B cell (primary cell): Measurements from ENCODE around the gene ABCG1. TPM values are rescaled to one million over a fixed set of nuclear protein-coding genes. Genes with fewer than 3 reads are reported as not detected.

Source experiments
- ATAC-seq: fragments of 200-7000 bp; cut with Tn5 transposase; one replicate; pipeline ENCODE4 v1.10.0; 2021; ENCODE audit warnings: low read depth, mild to moderate bottlenecking, moderate number of reproducible peaks, moderate library complexity
- CTCF ChIA-PET: fragments of 350-600 bp; sonication (Branson Sonifier 250); formaldehyde crosslinking; loops from one replicate; lab custom pipeline; 2021; ENCODE audit warnings: antibody characterized with exemption, inconsistent platforms; lab: Charles Lee
- POLR2A ChIA-PET: fragments of 350-600 bp; sonication (Branson Sonifier 250); formaldehyde crosslinking; loops from one replicate; lab custom pipeline; 2021; ENCODE audit warnings: antibody characterized with exemption; lab: Charles Lee
- DNase-seq: peaks from one replicate; pipeline ENCODE4 v3.0.0; 2013
- H2AFZ ChIP-seq: 2 replicates; pipeline ENCODE4 v1.6.1; 2012; ENCODE audit warnings: mild to moderate bottlenecking, low read depth, low read length; ENCODE audit not compliant: insufficient read depth, poor library complexity, severe bottlenecking
- H3K27ac ChIP-seq, 2 donors: 1 replicate in 1 of 2; 2 replicates in 1 of 2; pipeline ENCODE4 v1.5.1; 2012 to 2013; ENCODE audit warnings: low read length in 2 of 2, mild to moderate bottlenecking in 2 of 2, moderate library complexity in 1 of 2
- H3K27me3 ChIP-seq, 4 experiments: fragments of 200-600 bp in 1 of 4; sonication (generic) in 1 of 4; replicated peaks in 1 of 4; 1 replicate in 2 of 4; 2 replicates in 2 of 4; pipeline versions ENCODE4 v1.6.1 to v1.7.0; 2013 to 2016; ENCODE audit warnings: low read length in 3 of 4, mild to moderate bottlenecking in 2 of 4, mixed read lengths in 1 of 4, moderate library complexity in 1 of 4; ENCODE audit not compliant: insufficient read depth in 4 of 4, control insufficient read depth in 3 of 4; ENCODE audit errors: control extremely low read depth in 1 of 4
- H3K36me3 ChIP-seq, 2 experiments: replicated peaks in 1 of 2; 1 replicate in 1 of 2; 2 replicates in 1 of 2; pipeline versions ENCODE4 v1.6.1 to v1.7.1; 2013; ENCODE audit warnings: low read length in 1 of 2; ENCODE audit not compliant: insufficient read depth in 2 of 2, control insufficient read depth in 1 of 2; ENCODE audit errors: control extremely low read depth in 1 of 2, extremely low read depth in 1 of 2
- H3K4me1 ChIP-seq, 2 donors: fragments of 200-600 bp in 1 of 2; sonication (generic) in 1 of 2; 1 replicate in 1 of 2; 2 replicates in 1 of 2; pipeline versions ENCODE4 v1.5.1 to v1.6.1; 2013 to 2017; ENCODE audit warnings: low read length in 2 of 2; ENCODE audit not compliant: control insufficient read depth in 2 of 2, insufficient read depth in 2 of 2
- H3K4me2 ChIP-seq: replicated peaks from 2 replicates; pipeline ENCODE3; 2012; ENCODE audit warnings: mild to moderate bottlenecking, low read depth, low read length; ENCODE audit not compliant: poor library complexity, severe bottlenecking
- H3K4me3 ChIP-seq, 5 experiments: fragments of 200-600 bp in 1 of 5; sonication (generic) in 1 of 5; 1 replicate in 3 of 5; 2 replicates in 2 of 5; pipeline versions ENCODE4 v1.5.1 to v1.7.0; 2011 to 2016; ENCODE audit warnings: low read length in 4 of 5, mild to moderate bottlenecking in 4 of 5, low read depth in 2 of 5, control low read depth in 1 of 5, moderate library complexity in 1 of 5; ENCODE audit not compliant: insufficient read depth in 1 of 5; ENCODE audit errors: control extremely low read depth in 1 of 5, extremely low read depth in 1 of 5
- H3K79me2 ChIP-seq: fragments of 200-600 bp; sonication (generic); one replicate; pipeline ENCODE4 v1.6.0; 2016; ENCODE audit warnings: low read length; ENCODE audit not compliant: control insufficient read depth, insufficient read depth
- H3K9ac ChIP-seq: fragments of 200-600 bp; sonication (generic); 2 replicates; pipeline ENCODE4 v1.6.1; 2017; ENCODE audit warnings: mild to moderate bottlenecking, low read length, moderate library complexity
- H3K9me3 ChIP-seq, 3 donors: one replicate each; pipeline versions ENCODE4 v1.6.1 to v1.7.1; 2013; ENCODE audit warnings: low read length in 2 of 3; ENCODE audit not compliant: control insufficient read depth in 2 of 3, insufficient read depth in 1 of 3; ENCODE audit errors: control extremely low read depth in 1 of 3
- H4K20me1 ChIP-seq: 2 replicates; pipeline ENCODE4 v1.6.0; 2012; ENCODE audit warnings: mild to moderate bottlenecking, low read length; ENCODE audit not compliant: insufficient read depth, control insufficient read depth, poor library complexity, severe bottlenecking
- H3K27ac Mint-ChIP-seq: one replicate; pipeline ENCODE4 v1.8.0; 2021; ENCODE audit warnings: mixed read lengths
- H3K27me3 Mint-ChIP-seq: one replicate; pipeline ENCODE4 v1.8.0; 2021; ENCODE audit warnings: mixed read lengths
- H3K4me1 Mint-ChIP-seq: one replicate; pipeline ENCODE4 v1.8.0; 2021; ENCODE audit warnings: mixed read lengths
- H3K4me3 Mint-ChIP-seq: one replicate; pipeline ENCODE4 v1.8.0; 2021; ENCODE audit warnings: mixed read lengths
- H3K9me3 Mint-ChIP-seq: one replicate; pipeline ENCODE4 v1.8.0; 2022; ENCODE audit warnings: mixed read lengths; ENCODE audit not compliant: insufficient read depth
- EZH2 ChIP-seq: IDR thresholded peaks from 2 replicates; pipeline ENCODE4 v1.6.1; 2012; ENCODE audit warnings: borderline replicate concordance, low read depth, mild to moderate bottlenecking, moderate library complexity, low read length; ENCODE audit not compliant: insufficient read depth, poor library complexity, severe bottlenecking
- WGBS: methylation state at CpG from one replicate; pipeline ENCODE4 v1.1.5; 2013; ENCODE audit warnings: missing lambda C conversion rate; ENCODE audit not compliant: insufficient coverage; 5-methylcytosine and 5-hydroxymethylcytosine counted together
- intact Hi-C: fragments of 100-400 bp; cut with micrococcal nuclease; formaldehyde crosslinking; loops from one replicate; pipeline ENCODE4 v1.10.0; 2022
- polyA plus RNA-seq: library from polyadenylated mRNA; depleted of rRNA; stranded (reverse); fragments of >200 nt; gene quantifications from 2 replicates; pipeline ENCODE4 v1.2.3, GENCODE V29; 2012
- total RNA-seq, 2 donors: library from RNA; stranded (reverse); fragments of 120-200 nt in 1 of 2; gene quantifications; 1 replicate in 1 of 2; 2 replicates in 1 of 2; pipeline versions ENCODE4 v1.2.3 to v1.2.4, GENCODE V29; 2013 to 2022
- TF ChIP-seq, protein P1 (sequence below): fragments of 200-600 bp; IDR thresholded peaks from one replicate; pipeline ENCODE4 v1.8.0; 2022; ENCODE audit warnings: antibody characterized with exemption, mild to moderate bottlenecking

Gene ABCG1
- total and polyA plus RNA-seq, 2 donors (not counting 1 experiment from before 2014, with no cell fraction given) = 8.7 to 27.5 TPM

DNA sequence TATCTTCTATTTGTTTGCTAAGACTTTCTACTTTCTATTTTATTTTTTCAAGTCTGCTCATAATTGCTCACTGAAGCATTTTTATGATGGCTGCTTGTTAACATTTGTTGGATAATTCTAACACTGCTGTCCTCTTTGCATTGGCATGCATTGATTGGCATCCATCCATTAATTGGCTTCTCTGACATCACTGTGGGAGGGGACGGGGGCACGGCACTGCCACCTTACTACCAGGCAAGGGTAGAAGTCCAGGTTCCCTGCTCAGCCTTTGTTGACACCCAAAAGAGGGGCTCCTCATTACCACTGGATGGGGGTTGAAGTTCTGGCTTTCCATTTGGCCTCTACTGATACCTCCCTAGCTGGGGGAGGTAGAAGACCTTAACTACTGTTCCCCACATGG, 11.5 kb upstream of the ABCG1 start:
- WGBS = 100% methylated on average over 2 of the region's 2 CpGs
- no peaks in the 10 kb centered on the region for H4K20me1 ChIP-seq
- H3K4me2 ChIP-seq = no peak overlapping the region
- H2AFZ ChIP-seq = no peak overlapping the region
- Mint-ChIP-seq H3K9me3 (no peaks in the 10 kb centered on the region), H3K4me1 (peaks cover 2% of the 10 kb centered on the region), H3K27me3 (no peaks in the 10 kb centered on the region), H3K4me3 (no peak overlapping the region), H3K27ac (no peak overlapping the region)
- H3K79me2 ChIP-seq = no peaks in the 10 kb centered on the region
- H3K36me3 ChIP-seq = no peaks in the 10 kb centered on the region
- no peak for ATAC-seq
- ChIA-PET CTCF (no interaction called here), POLR2A (no interaction called here)
- no peak for DNase-seq
- H3K9me3 ChIP-seq = no peaks in the 10 kb centered on the region
- no peak for TF ChIP-seq EZH2
- TF ChIP-seq, protein P1, sequence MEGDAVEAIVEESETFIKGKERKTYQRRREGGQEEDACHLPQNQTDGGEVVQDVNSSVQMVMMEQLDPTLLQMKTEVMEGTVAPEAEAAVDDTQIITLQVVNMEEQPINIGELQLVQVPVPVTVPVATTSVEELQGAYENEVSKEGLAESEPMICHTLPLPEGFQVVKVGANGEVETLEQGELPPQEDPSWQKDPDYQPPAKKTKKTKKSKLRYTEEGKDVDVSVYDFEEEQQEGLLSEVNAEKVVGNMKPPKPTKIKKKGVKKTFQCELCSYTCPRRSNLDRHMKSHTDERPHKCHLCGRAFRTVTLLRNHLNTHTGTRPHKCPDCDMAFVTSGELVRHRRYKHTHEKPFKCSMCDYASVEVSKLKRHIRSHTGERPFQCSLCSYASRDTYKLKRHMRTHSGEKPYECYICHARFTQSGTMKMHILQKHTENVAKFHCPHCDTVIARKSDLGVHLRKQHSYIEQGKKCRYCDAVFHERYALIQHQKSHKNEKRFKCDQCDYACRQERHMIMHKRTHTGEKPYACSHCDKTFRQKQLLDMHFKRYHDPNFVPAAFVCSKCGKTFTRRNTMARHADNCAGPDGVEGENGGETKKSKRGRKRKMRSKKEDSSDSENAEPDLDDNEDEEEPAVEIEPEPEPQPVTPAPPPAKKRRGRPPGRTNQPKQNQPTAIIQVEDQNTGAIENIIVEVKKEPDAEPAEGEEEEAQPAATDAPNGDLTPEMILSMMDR = no peak
- H3K9ac ChIP-seq = no peak overlapping the region
- intact Hi-C loops = no loop called here
- H3K27ac ChIP-seq = no peak overlapping the region
- H3K4me3 ChIP-seq = no peak overlapping the region
- H3K4me1 ChIP-seq = no peaks in the 10 kb centered on the region
- no peaks in the 10 kb centered on the region for H3K27me3 ChIP-seq

DNA sequence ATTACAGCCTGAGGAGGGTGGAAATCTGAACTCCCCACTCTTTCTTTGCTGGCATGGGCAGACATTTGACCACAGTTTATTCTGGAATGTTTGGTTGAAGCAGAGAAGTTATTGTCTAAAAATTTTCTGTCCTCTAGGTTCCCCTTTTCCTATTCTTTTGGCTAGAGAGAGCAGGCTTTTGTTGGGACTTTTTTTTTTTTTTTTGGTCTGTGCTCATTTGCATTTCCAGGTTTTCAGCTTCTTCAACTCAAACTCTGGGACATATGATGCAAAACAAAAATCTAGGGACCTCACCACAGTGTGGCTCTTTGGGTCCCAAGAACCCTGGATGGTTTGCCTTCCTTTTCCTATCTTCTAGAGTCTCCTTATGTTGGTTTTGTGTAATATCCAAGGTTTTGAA, 10.9 kb upstream of the ABCG1 start:
- Histone ChIP-seq H3K27ac (no peak overlapping the region), H3K27me3 (no peaks in the 10 kb centered on the region), H3K4me1 (no peaks in the 10 kb centered on the region), H3K4me2 (no peak overlapping the region), H2AFZ (no peak overlapping the region), H3K9me3 (no peaks in the 10 kb centered on the region), H3K36me3 (no peaks in the 10 kb centered on the region), H3K4me3 (no peak overlapping the region), H3K79me2 (no peaks in the 10 kb centered on the region), H4K20me1 (no peaks in the 10 kb centered on the region), H3K9ac (no peak overlapping the region)
- TF ChIP-seq, protein P1 = no peak
- TF ChIP-seq EZH2 = no peak
- CTCF ChIA-PET = interaction anchor here (0.9 kb wide), 1 partner anchor 9 kb away, joined by 3 read pairs; no protein-coding TSS in a partner anchor
- DNase-seq = no peak
- no peak for ATAC-seq
- Mint-ChIP-seq H3K27ac (no peak overlapping the region), H3K4me3 (no peak overlapping the region), H3K4me1 (peaks cover 2% of the 10 kb centered on the region), H3K27me3 (no peaks in the 10 kb centered on the region), H3K9me3 (no peaks in the 10 kb centered on the region)
- intact Hi-C loops = no loop called here
- POLR2A ChIA-PET = no interaction called here
